ENCODE measurements around the gene RNU6-9. TPM values are rescaled to one million over a fixed set of nuclear protein-coding genes. Genes with fewer than 3 reads are reported as not detected.
A peak's percentile ranks its signal among the peaks of the same experiment; 100 is the strongest.

The RNU6-9 gene
- total and polyA plus RNA-seq, 2 of the 13 experiments (the other 11 are each of a cell fraction or from before 2014, with no cell fraction given), result under 0.01 TPM; not detected in 1

- in situ Hi-C loops (cut with HindIII; ENCODE audit: extremely low pct_ligation_motif_present, low pct_unique_long_range_greater_than_20kb) (no loop called here), intact Hi-C loops (cut with micrococcal nuclease; ENCODE audit: unreplicated experiment) (no loop called here)
- no peak overlapping the region for H3K9ac ChIP-seq (ENCODE audit: insufficient read depth, low read depth, low read length)
- POLR2A ChIA-PET, result interaction anchor here (2.6 kb wide), 1 partner anchor 11 kb away, joined by 18 read pairs; no protein-coding TSS in a partner anchor
- no peaks in the 10 kb centered on the region for H3K9me3 ChIP-seq (ENCODE audit: low read length)
- CTCF ChIA-PET (ENCODE audit: low intra/inter-chr PET ratio, low total read pairs), result no interaction called here
- TF ChIP-seq POLR2G (IDR thresholded peaks at IDR 0.05; ENCODE audit: low read depth, low read length) (peak; percentile 12; the same call in 1 of the 2 replicates), ZBTB38 (CRISPR knock-in tag; IDR thresholded peaks at IDR 0.05) (peak; percentile 10; the same call in 1 of the 2 replicates), ZNF101 (CRISPR knock-in tag; IDR thresholded peaks at IDR 0.05; ENCODE audit: borderline replicate concordance, low read depth) (no peak), AGO2 (optimal IDR thresholded peaks at IDR 0.05; ENCODE audit: low read depth, low read length) (peak; percentile 11), ZNF75D (CRISPR knock-in tag; IDR thresholded peaks at IDR 0.05; ENCODE audit: borderline replicate concordance) (no peak), RBM22 (optimal IDR thresholded peaks at IDR 0.05; ENCODE audit: low read length) (peak; percentile 24)
- TF ChIP-seq, protein P1, sequence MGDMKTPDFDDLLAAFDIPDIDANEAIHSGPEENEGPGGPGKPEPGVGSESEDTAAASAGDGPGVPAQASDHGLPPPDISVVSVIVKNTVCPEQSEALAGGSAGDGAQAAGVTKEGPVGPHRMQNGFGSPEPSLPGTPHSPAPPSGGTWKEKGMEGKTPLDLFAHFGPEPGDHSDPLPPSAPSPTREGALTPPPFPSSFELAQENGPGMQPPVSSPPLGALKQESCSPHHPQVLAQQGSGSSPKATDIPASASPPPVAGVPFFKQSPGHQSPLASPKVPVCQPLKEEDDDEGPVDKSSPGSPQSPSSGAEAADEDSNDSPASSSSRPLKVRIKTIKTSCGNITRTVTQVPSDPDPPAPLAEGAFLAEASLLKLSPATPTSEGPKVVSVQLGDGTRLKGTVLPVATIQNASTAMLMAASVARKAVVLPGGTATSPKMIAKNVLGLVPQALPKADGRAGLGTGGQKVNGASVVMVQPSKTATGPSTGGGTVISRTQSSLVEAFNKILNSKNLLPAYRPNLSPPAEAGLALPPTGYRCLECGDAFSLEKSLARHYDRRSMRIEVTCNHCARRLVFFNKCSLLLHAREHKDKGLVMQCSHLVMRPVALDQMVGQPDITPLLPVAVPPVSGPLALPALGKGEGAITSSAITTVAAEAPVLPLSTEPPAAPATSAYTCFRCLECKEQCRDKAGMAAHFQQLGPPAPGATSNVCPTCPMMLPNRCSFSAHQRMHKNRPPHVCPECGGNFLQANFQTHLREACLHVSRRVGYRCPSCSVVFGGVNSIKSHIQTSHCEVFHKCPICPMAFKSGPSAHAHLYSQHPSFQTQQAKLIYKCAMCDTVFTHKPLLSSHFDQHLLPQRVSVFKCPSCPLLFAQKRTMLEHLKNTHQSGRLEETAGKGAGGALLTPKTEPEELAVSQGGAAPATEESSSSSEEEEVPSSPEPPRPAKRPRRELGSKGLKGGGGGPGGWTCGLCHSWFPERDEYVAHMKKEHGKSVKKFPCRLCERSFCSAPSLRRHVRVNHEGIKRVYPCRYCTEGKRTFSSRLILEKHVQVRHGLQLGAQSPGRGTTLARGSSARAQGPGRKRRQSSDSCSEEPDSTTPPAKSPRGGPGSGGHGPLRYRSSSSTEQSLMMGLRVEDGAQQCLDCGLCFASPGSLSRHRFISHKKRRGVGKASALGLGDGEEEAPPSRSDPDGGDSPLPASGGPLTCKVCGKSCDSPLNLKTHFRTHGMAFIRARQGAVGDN (CRISPR knock-in tag; IDR thresholded peaks at IDR 0.05), result peak; percentile 16; the same call in 1 of the 2 replicates
- peaks cover 43% of the 10 kb centered on the region for H3K4me1 ChIP-seq (ENCODE audit: insufficient read depth, low read length)
- no peak overlapping the region for H2AFZ ChIP-seq (ENCODE audit: low read length)
- WGBS (ENCODE audit: low lambda C conversion rate), result 97% methylated on average over 25 of the region's 45 CpGs
- no peaks in the 10 kb centered on the region; a peak in 1 of 5 replicates for H3K27me3 ChIP-seq (ENCODE audit: control insufficient read depth in 1 of 2, insufficient read depth in 2 of 2, low read length in 2 of 2)
- H3K4me2 ChIP-seq (ENCODE audit: low read depth, low read length), result no peak overlapping the region
- no peak overlapping the region for H3K4me3 ChIP-seq (replicated peaks in 1 of 3; ENCODE audit: insufficient read depth in 1 of 3, low read depth in 2 of 3, low read length in 3 of 3)
- ATAC-seq (no peak), FAIRE-seq (no peak), DNase-seq (ENCODE audit: low spot score) (no peak)
- peaks cover 82% of the 10 kb centered on the region for H3K79me2 ChIP-seq (ENCODE audit: insufficient read depth, low read length)
- peaks cover 27 to 76% of the 10 kb centered on the region in 2 experiments for H3K36me3 ChIP-seq (replicated peaks in 1 of 2; ENCODE audit: control insufficient read depth in 1 of 2, insufficient read depth in 2 of 2, low read length in 2 of 2)
- no TSS peak for BruUV-seq (replicated peaks)
- peaks cover 77% of the 10 kb centered on the region; the same call in 1 of the 2 replicates for H4K20me1 ChIP-seq (ENCODE audit: insufficient read depth, low read length)
- H3K27ac ChIP-seq (ENCODE audit: extremely low read length, insufficient read depth, low read length), result no peak overlapping the region
These were observed 48.2 kb downstream of the RNU6-9 start for GRCh38 chr19:941292-942132.

Data from HepG2 (cell line).